Central memory CD4-positive, alpha-beta T cell (primary cell): ENCODE results near the gene GPAM.
A peak's percentile ranks its signal among the peaks of the same experiment; 100 is the strongest.

Experiments
- DNase-seq: peaks from one replicate; pipeline ENCODE4 v3.0.0; 2022

Gene GPAM

GRCh38 chr10:112176543-112176942 is 7.0 kb downstream of the GPAM start:
- no peak for DNase-seq

GRCh38 chr10:112175409-112175808 is 8.2 kb downstream of the GPAM start:
- DNase-seq = no peak

- no peak for DNase-seq
Measured at GRCh38 chr10:112173206-112173605, 10.4 kb downstream of the GPAM start.

- DNase-seq = no peak
Measured at GRCh38 chr10:112168733-112169132, 14.8 kb downstream of the GPAM start.

- DNase-seq = no peak
Measured at GRCh38 chr10:112166800-112167199, 16.8 kb downstream of the GPAM start.

- DNase-seq = no peak
Measured at GRCh38 chr10:112161757-112162518, 21.6 kb downstream of the GPAM start.

GRCh38 chr10:112160834-112161233 is 22.7 kb downstream of the GPAM start:
- DNase-seq = no peak

- DNase-seq = no peak
Measured at GRCh38 chr10:112159469-112159868, 24.1 kb downstream of the GPAM start.

- no peak for DNase-seq
Measured at GRCh38 chr10:112151524-112152039, 32.0 kb downstream of the GPAM start.

- DNase-seq = no peak
Measured at GRCh38 chr10:112148331-112148730, 35.2 kb downstream of the GPAM start.

- no peak for DNase-seq
Measured at GRCh38 chr10:112146799-112147198, 36.8 kb downstream of the GPAM start.

- DNase-seq = no peak
Measured at GRCh38 chr10:112145263-112145662, 38.3 kb downstream of the GPAM start.

- DNase-seq = no peak
Measured at GRCh38 chr10:112143420-112143819, 40.1 kb downstream of the GPAM start.

GRCh38 chr10:112141292-112141691 is 42.3 kb downstream of the GPAM start:
- DNase-seq = no peak

GRCh38 chr10:112140110-112140970 is 43.2 kb downstream of the GPAM start:
- DNase-seq = peak; percentile 33

GRCh38 chr10:112139176-112139575 is 44.4 kb downstream of the GPAM start:
- DNase-seq = no peak

GRCh38 chr10:112137154-112137987 is 46.2 kb downstream of the GPAM start:
- DNase-seq = peak; percentile 23

GRCh38 chr10:112136486-112137153 is 46.9 kb downstream of the GPAM start:
- DNase-seq = no peak

GRCh38 chr10:112135604-112136003 is 48.0 kb downstream of the GPAM start:
- DNase-seq = no peak

- no peak for DNase-seq
Measured at GRCh38 chr10:112132435-112132834, 51.1 kb downstream of the GPAM start.

- DNase-seq = no peak
Measured at GRCh38 chr10:112131996-112132395, 51.6 kb downstream of the GPAM start.

GRCh38 chr10:112131346-112131745 is 52.2 kb downstream of the GPAM start:
- no peak for DNase-seq
